ENCODE results near the gene MLLT10. TPM values are rescaled to one million over a fixed set of nuclear protein-coding genes. Genes with fewer than 3 reads are reported as not detected.

Gene MLLT10
- total RNA-seq, 1 donor, result 37.5 TPM

DNA sequence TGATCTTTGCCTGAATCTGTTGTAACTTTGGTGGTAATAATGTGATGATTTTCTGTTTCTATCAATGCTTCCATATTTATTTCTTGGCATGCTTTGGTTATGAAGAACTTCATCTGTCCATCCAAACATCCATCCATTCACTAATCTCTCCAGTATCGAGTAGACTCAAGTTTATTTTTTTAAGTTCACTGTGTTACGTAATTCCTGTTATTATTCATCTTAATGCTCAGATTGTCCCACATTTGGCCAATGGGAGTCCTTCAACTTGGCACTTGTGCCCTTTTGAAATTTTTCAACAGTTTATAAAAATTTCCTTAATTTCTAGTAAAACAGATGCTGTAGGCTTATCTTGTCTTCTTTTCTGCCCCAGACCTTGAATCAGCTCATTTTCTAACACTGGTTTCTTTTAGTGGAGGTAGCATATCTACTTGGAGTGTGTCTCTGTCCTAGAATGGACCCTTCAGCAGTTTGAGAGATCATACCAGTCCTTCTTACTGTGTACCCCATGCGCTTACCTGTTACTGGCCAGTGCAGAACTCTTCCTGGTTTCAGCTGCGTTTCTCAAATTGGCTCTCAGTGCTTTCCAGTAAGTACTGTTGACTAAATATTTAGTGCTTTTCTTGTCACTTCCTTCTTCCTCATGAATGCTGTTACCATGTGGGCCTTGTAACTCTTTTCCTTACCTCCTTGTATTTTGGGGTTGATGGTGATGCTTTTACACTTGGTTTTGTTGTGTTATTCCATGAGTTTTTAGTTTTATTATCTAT lies 100.8 kb downstream of the MLLT10 start:
- H3K4me1 ChIP-seq (ENCODE audit: insufficient read depth, low read length), result no peaks in the 10 kb centered on the region
- no peaks in the 10 kb centered on the region for H3K9me3 ChIP-seq (ENCODE audit: low read depth, low read length)
- no peaks in the 10 kb centered on the region for H3K27me3 ChIP-seq (ENCODE audit: insufficient read depth, low read length)
- no peak overlapping the region for H3K4me3 ChIP-seq (ENCODE audit: low read length)

DNA sequence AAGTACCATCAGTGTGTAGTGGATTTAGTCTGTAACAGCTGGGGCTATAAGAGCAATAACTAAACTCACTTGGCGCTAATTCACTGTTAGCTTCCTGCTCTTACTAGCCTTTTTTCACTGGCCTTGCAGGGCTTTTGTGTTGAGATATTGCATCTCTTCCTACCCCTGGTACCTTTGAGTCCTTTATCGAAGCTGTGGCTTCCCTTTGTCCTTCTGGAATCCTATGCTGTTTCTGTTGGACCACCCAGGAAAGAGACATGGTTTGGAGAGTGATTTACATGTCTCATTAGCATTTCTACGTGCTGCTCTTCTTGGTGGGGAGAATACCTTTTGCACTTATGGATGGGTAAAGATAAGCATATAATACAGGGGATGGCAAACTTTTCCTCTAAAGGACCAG lies 103.8 kb downstream of the MLLT10 start:
- Histone ChIP-seq H3K4me3 (ENCODE audit: low read length) (no peak overlapping the region), H3K27me3 (ENCODE audit: insufficient read depth, low read length) (no peaks in the 10 kb centered on the region), H3K4me1 (ENCODE audit: insufficient read depth, low read length) (no peaks in the 10 kb centered on the region), H3K9me3 (ENCODE audit: low read depth, low read length) (no peaks in the 10 kb centered on the region)

DNA sequence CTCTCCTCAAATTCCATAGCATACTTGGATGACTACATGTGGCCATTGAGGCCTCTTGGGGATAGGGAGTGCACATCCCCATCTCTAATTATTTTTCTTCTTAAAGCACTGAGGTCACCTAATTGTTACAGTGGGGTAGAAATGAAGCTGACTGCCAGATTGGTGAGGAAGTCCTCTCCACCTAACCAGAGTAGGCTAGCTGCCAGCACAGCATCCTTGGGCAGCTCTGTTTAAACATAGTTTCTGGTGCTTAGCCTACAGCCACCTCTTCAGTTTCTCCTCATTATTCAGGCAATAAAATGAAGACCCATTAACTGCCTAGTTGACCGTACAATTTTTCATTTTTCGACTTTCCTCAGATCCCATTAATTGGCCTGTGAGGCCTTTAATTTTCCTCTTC lies 104.6 kb downstream of the MLLT10 start:
- Histone ChIP-seq H3K4me3 (ENCODE audit: low read length) (no peak overlapping the region), H3K9me3 (ENCODE audit: low read depth, low read length) (no peaks in the 10 kb centered on the region), H3K27me3 (ENCODE audit: insufficient read depth, low read length) (no peaks in the 10 kb centered on the region), H3K4me1 (ENCODE audit: insufficient read depth, low read length) (no peaks in the 10 kb centered on the region)

DNA sequence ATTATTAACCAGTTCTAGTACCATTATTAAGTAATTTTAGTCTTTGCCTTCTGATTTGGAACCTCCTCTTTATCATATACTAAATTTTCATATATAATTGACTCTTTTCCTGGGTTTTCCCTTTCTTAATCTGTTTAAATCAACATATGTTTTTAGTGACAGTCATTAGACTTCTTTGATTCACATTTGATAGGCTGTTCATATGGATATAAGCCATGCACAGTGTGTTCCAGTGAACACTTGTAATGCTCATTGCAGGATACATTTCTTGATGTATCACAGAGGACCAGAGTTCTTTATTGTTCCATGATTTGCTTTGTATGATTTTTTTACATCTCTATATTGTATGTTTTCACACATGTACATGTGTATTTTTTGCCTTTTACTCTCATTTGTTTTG lies 114.0 kb downstream of the MLLT10 start:
- Histone ChIP-seq H3K27me3 (ENCODE audit: insufficient read depth, low read length) (no peaks in the 10 kb centered on the region), H3K4me1 (ENCODE audit: insufficient read depth, low read length) (peaks cover 8% of the 10 kb centered on the region), H3K4me3 (ENCODE audit: low read length) (no peak overlapping the region), H3K9me3 (ENCODE audit: low read depth, low read length) (no peaks in the 10 kb centered on the region)

DNA sequence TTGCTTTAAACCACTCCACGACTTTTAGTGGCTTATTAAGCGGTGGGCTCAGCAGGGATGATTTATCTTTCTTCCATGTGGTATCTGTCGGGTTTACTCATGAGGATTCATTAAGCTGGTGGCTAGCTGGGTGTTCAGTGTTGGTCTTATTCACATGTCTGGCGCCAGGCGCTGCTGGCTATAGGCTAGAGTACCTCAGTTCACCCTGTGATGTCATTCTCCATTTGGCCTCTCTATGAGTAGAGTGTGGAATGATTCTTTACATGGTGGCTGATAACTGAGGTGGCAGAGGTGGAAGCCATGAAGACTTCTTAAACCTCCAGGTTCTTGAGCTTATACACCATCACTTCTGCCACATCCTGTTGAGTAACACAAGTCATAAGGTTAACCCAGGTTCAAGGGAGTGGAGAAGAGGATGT lies 115.4 kb downstream of the MLLT10 start:
- Histone ChIP-seq H3K27me3 (ENCODE audit: insufficient read depth, low read length) (no peaks in the 10 kb centered on the region), H3K4me3 (ENCODE audit: low read length) (no peak overlapping the region), H3K4me1 (ENCODE audit: insufficient read depth, low read length) (peaks cover 8% of the 10 kb centered on the region), H3K9me3 (ENCODE audit: low read depth, low read length) (no peaks in the 10 kb centered on the region)

DNA sequence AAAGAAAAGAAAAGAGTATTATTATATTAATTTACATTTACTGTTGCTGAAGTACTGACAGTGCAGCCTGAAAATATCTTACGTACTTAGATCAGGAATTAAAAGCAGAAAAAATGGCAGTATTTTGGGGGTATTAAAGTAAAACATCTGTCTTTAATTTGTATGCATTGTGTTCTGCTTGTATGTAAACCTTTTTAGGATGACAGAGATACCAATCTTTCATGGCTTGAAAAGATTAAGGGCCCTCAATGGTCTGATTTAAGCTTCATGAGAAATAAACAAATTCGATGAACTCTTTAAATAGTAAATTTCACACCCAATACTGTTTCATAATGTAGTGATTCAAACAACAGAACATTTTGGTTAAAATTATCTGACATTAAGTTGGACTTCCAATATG lies 116.3 kb downstream of the MLLT10 start:
- Histone ChIP-seq H3K9me3 (ENCODE audit: low read depth, low read length) (no peaks in the 10 kb centered on the region), H3K4me3 (ENCODE audit: low read length) (no peak overlapping the region), H3K27me3 (ENCODE audit: insufficient read depth, low read length) (no peaks in the 10 kb centered on the region), H3K4me1 (ENCODE audit: insufficient read depth, low read length) (peaks cover 8% of the 10 kb centered on the region)

DNA sequence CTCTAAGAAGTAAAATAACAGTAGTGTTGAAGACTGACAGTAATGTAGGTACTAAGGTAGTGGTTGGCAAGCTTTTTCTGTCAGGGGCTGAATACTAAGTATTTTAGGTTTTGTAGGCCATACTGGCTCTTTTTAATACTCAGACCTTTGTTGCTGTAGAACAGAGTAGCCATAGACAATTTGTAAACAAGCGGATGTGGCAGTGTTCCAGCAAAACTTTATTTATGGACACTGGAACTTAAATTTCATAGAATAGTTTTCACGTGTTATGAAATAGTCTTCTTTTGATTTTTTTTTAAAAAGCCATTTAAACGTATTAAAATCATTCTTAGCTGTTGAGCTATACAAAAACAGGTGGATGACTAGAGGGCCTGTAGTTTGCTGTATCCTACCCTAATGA lies 121.2 kb downstream of the MLLT10 start:
- H3K27me3 ChIP-seq (ENCODE audit: insufficient read depth, low read length), result no peaks in the 10 kb centered on the region
- H3K9me3 ChIP-seq (ENCODE audit: low read depth, low read length), result no peaks in the 10 kb centered on the region
- no peaks in the 10 kb centered on the region for H3K4me1 ChIP-seq (ENCODE audit: insufficient read depth, low read length)
- H3K4me3 ChIP-seq (ENCODE audit: low read length), result no peak overlapping the region

DNA sequence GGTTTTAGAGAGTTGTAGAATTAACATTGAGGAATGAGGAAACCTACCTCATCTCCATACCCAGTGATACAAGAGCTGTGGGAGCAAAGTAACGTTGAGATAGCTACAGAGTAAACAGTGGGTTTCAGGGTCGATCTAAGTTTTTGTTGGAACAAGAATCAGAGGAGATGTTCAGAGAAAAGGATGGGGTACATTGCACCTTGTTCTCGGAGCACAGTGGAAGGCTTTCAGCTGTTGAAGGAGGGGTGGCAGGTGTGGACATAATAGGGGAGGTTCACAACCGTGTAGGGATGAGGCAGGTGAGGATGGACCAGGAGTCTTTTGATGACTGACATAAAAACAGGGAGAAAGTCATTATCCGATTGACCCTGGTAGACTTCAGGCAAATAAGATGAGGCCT lies 121.7 kb downstream of the MLLT10 start:
- no peaks in the 10 kb centered on the region for H3K9me3 ChIP-seq (ENCODE audit: low read depth, low read length)
- H3K4me1 ChIP-seq (ENCODE audit: insufficient read depth, low read length), result no peaks in the 10 kb centered on the region
- no peaks in the 10 kb centered on the region for H3K27me3 ChIP-seq (ENCODE audit: insufficient read depth, low read length)
- no peak overlapping the region for H3K4me3 ChIP-seq (ENCODE audit: low read length)

DNA sequence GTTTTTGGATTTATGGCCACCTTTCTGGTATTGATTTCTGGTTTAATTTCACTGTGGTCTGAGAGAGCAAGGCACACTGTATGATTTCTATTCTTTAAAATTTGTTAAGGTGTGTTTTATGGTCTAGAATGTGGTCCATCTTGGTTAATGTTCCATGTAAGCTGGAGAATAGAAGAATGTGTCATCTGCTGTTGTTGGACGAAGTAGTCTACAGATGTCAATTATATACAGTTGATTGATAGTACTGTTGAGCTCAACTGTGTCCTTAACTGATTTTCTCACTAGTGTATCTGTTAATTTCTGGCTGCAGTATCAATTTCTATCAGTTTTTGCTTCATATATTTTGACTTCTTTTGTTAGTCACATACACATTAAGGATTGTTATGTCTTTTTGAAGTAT lies 127.1 kb downstream of the MLLT10 start:
- Histone ChIP-seq H3K27me3 (ENCODE audit: insufficient read depth, low read length) (no peaks in the 10 kb centered on the region), H3K4me1 (ENCODE audit: insufficient read depth, low read length) (no peaks in the 10 kb centered on the region), H3K9me3 (ENCODE audit: low read depth, low read length) (no peaks in the 10 kb centered on the region), H3K4me3 (ENCODE audit: low read length) (no peak overlapping the region)

DNA sequence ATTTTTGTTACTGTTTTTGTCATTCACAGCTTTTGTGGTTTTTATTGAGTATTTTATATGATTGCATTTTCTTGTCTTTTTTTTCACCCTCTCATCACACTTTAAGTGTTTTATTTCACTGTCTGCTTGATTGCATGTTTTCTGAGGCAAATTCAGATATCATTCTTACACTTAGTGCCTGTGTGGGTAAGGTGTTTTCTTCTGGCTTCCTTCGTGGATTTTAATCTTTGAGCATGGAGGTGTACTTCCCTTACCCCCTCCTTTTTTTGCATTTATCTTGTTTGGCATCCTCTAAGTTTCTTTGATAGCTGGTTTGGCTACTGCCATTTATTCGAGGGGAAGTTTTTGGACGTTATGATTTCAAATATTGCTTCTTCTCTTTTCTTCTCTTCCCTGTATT lies 127.9 kb downstream of the MLLT10 start:
- Histone ChIP-seq H3K4me3 (ENCODE audit: low read length) (no peak overlapping the region), H3K9me3 (ENCODE audit: low read depth, low read length) (no peaks in the 10 kb centered on the region), H3K4me1 (ENCODE audit: insufficient read depth, low read length) (no peaks in the 10 kb centered on the region), H3K27me3 (ENCODE audit: insufficient read depth, low read length) (no peaks in the 10 kb centered on the region)

DNA sequence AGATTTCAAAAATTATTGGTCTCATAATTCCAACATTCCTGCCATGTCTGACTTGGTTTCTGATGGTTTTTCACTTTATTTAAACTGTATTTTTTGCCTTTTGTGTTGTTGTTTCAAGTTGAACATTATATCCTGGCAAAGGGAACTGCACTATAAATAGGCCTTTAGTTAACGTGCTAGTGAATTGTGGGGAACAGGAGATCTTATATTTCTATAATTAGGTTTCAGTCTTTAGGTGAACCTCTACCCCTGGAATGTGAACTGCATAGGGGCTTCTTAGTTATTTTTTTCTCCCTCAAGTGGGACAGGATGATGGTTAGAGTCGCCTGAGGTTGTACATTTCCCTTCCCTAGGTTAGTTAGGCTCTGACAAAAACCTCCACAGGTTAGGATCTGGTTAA lies 128.6 kb downstream of the MLLT10 start:
- H3K9me3 ChIP-seq (ENCODE audit: low read depth, low read length), result no peaks in the 10 kb centered on the region
- H3K4me3 ChIP-seq (ENCODE audit: low read length), result no peak overlapping the region
- no peaks in the 10 kb centered on the region for H3K4me1 ChIP-seq (ENCODE audit: insufficient read depth, low read length)
- H3K27me3 ChIP-seq (ENCODE audit: insufficient read depth, low read length), result no peaks in the 10 kb centered on the region

DNA sequence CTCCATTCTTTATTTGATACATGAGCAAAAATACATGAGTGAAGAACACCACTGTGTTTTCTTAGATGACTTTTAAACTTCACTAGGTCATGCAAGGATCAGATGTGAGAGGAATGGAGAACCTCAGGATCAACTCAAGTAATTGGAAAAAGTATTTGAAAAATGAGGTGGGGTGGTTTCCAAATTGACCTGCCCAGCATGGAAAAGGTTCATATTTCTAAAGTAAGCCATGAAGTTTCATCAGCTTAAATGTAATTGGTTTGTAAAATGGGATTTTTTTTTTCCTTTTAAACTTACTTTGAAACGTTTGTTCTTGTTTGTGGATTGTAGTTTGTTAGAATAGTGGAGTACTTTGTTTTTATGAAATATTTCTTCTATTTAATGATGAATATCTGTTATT lies 134.8 kb downstream of the MLLT10 start:
- no peak overlapping the region for H3K4me3 ChIP-seq (ENCODE audit: low read length)
- H3K9me3 ChIP-seq (ENCODE audit: low read depth, low read length), result no peaks in the 10 kb centered on the region
- H3K4me1 ChIP-seq (ENCODE audit: insufficient read depth, low read length), result no peaks in the 10 kb centered on the region
- no peaks in the 10 kb centered on the region for H3K27me3 ChIP-seq (ENCODE audit: insufficient read depth, low read length)

DNA sequence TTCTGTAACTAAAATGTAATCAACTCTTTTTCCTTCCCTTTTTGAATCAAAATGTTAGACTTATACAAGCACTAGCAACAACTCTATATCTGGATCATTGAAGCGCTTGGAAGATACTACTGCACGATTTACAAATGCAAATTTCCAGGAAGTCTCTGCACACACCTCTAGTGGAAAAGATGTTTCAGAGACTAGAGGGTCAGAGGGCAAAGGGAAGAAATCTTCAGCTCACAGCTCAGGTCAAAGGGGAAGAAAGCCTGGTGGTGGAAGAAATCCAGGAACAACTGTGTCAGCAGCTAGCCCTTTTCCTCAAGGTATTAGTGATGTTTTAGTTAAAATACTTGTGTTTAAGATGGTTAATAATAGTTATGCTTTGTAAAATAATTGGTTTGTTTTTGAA lies 136.4 kb downstream of the MLLT10 start:
- Histone ChIP-seq H3K4me3 (ENCODE audit: low read length) (no peak overlapping the region), H3K27me3 (ENCODE audit: insufficient read depth, low read length) (no peaks in the 10 kb centered on the region), H3K4me1 (ENCODE audit: insufficient read depth, low read length) (no peaks in the 10 kb centered on the region), H3K9me3 (ENCODE audit: low read depth, low read length) (no peaks in the 10 kb centered on the region)

DNA sequence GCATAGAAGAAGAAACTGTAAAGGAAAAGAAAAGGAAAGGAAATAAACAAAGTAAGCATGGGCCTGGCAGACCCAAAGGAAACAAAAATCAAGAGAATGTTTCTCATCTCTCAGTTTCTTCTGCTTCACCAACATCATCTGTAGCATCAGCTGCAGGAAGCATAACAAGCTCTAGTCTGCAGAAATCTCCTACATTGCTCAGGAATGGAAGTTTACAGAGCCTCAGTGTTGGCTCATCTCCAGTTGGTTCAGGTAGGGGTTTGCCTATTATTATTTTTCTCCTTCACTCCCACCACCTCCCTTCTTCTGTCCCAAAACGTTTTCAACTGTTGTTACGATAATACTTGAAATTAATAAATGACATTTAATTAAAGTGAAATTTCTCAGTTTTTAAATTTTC lies 139.6 kb downstream of the MLLT10 start:
- H3K27me3 ChIP-seq (ENCODE audit: insufficient read depth, low read length), result no peaks in the 10 kb centered on the region
- no peak overlapping the region for H3K4me3 ChIP-seq (ENCODE audit: low read length)
- no peaks in the 10 kb centered on the region for H3K4me1 ChIP-seq (ENCODE audit: insufficient read depth, low read length)
- no peaks in the 10 kb centered on the region for H3K9me3 ChIP-seq (ENCODE audit: low read depth, low read length)

DNA sequence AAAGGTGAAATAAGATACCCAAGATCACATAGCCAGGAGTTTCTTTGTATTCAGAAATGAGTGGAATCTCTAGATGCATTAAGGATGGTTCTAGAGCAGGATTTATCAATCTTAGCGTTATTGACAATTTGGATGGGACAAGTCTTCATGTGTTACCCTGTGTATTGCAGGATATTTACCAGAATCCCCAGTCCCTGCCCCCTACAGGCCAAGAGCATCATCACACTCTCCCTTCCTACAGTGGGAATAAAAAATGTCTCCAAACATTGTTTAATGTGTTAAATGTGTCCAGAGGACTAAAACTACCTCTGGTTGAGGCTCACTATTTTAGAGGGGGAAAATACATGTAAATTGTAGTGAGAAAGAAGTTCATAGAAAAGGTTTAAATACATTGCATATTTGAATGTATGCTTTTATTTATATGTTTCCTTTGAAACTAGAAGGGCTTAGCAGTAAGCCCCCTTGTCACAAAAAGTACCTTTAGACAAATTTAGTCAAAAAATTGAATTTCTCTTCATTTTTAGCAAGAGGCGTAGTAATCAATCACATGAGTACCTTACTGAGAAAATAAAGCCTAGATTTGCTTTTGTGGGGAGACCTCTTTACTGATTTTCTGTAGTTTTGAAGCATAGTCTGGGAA lies 141.2 kb downstream of the MLLT10 start:
- H3K27me3 ChIP-seq (ENCODE audit: insufficient read depth, low read length), result no peaks in the 10 kb centered on the region
- H3K9me3 ChIP-seq (ENCODE audit: low read depth, low read length), result no peaks in the 10 kb centered on the region
- no peak overlapping the region for H3K4me3 ChIP-seq (ENCODE audit: low read length)
- no peaks in the 10 kb centered on the region for H3K4me1 ChIP-seq (ENCODE audit: insufficient read depth, low read length)

DNA sequence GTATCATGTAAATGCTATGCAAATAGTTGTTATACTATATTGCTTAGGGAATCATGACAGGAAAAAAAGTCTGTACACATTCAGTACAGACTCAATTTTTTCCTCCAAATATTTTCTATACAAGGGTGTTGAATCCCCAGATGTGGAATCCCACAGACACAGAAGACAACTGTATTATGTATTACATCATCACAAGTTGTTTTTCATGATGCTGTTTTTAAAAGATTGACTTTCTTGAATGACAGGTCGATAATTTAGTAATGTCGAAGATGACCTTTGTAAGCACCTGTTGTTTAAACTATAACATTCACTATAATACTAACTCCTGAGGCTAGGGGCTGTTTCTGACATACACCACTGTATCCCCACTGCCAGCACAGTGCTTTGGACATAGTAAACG lies 143.5 kb downstream of the MLLT10 start:
- no peaks in the 10 kb centered on the region for H3K4me1 ChIP-seq (ENCODE audit: insufficient read depth, low read length)
- no peaks in the 10 kb centered on the region for H3K27me3 ChIP-seq (ENCODE audit: insufficient read depth, low read length)
- no peaks in the 10 kb centered on the region for H3K9me3 ChIP-seq (ENCODE audit: low read depth, low read length)
- H3K4me3 ChIP-seq (ENCODE audit: low read length), result no peak overlapping the region
